Osteoblast (primary cell): ENCODE measurements around the gene MPST. TPM values are rescaled to one million over a fixed set of nuclear protein-coding genes. Genes with fewer than 3 reads are reported as not detected.

Source experiments
- DNase-seq: peaks from one replicate; pipeline ENCODE4 v3.0.0; 2011; ENCODE audit warnings: low spot score, mixed read lengths; ENCODE audit not compliant: insufficient read length; ENCODE audit errors: missing footprints
- H2AFZ ChIP-seq: 2 replicates; pipeline ENCODE4 v1.6.0; 2011; ENCODE audit warnings: mild to moderate bottlenecking, low read length
- H3K27ac ChIP-seq: 2 replicates; pipeline ENCODE4 v1.5.1; 2011; ENCODE audit warnings: mild to moderate bottlenecking, low read depth, low read length, moderate library complexity
- H3K27me3 ChIP-seq: 2 replicates; pipeline ENCODE4 v1.6.0; 2012; ENCODE audit warnings: mild to moderate bottlenecking, control low read depth, inconsistent platforms, low read length, moderate library complexity; ENCODE audit not compliant: insufficient read depth
- H3K36me3 ChIP-seq: 2 replicates; pipeline ENCODE4 v1.5.1; 2011; ENCODE audit warnings: mild to moderate bottlenecking, low read length, control low read depth, moderate library complexity; ENCODE audit not compliant: insufficient read depth
- H3K4me1 ChIP-seq: 2 replicates; pipeline ENCODE4 v1.5.1; 2011; ENCODE audit warnings: mild to moderate bottlenecking, low read length, control low read depth, moderate library complexity; ENCODE audit not compliant: insufficient read depth
- H3K4me2 ChIP-seq: 2 replicates; pipeline ENCODE4 v1.6.0; 2011; ENCODE audit warnings: mild to moderate bottlenecking, low read length; ENCODE audit not compliant: insufficient read depth
- H3K4me3 ChIP-seq: fragments of 200-600 bp; sonication (generic); 3 replicates; pipeline ENCODE4 v1.5.1; 2012; ENCODE audit warnings: mild to moderate bottlenecking, low read length, inconsistent platforms; ENCODE audit not compliant: insufficient read depth
- H3K79me2 ChIP-seq: 2 replicates; pipeline ENCODE4 v1.6.0; 2012; ENCODE audit warnings: mild to moderate bottlenecking, low read length, control low read depth, inconsistent platforms; ENCODE audit not compliant: insufficient read depth
- H3K9me3 ChIP-seq: 2 replicates; pipeline ENCODE4 v1.5.1; 2011; ENCODE audit warnings: low read depth, low read length, control low read depth
- H4K20me1 ChIP-seq: 2 replicates; pipeline ENCODE4 v1.6.0; 2012; ENCODE audit warnings: mild to moderate bottlenecking, low read length, control low read depth; ENCODE audit not compliant: insufficient read depth
- CTCF ChIP-seq: IDR thresholded peaks from 2 replicates; pipeline ENCODE4 v1.5.1; 2011; ENCODE audit warnings: mild to moderate bottlenecking, low read depth, low read length, moderate library complexity; ENCODE audit errors: extremely low read depth
- total RNA-seq: library from RNA; depleted of rRNA; stranded (reverse); fragments of >200 nt; gene quantifications from 2 replicates; pipeline ENCODE4 v1.2.3, GENCODE V29; 2012

The MPST gene
- total RNA-seq, 1 donor, result 91.6 TPM

GRCh38 chr22:37061611-37062375, 42.3 kb downstream of the MPST start:
- H3K79me2 ChIP-seq, result no peaks in the 10 kb centered on the region
- no peak overlapping the region for H3K4me2 ChIP-seq
- H3K4me1 ChIP-seq, result no peaks in the 10 kb centered on the region
- no peak for TF ChIP-seq CTCF
- DNase-seq, result peak; percentile 81
- no peak overlapping the region for H3K4me3 ChIP-seq
- H3K27me3 ChIP-seq, result no peaks in the 10 kb centered on the region
- H3K27ac ChIP-seq, result no peak overlapping the region
- H3K36me3 ChIP-seq, result no peaks in the 10 kb centered on the region
- no peaks in the 10 kb centered on the region for H4K20me1 ChIP-seq
- no peak overlapping the region for H2AFZ ChIP-seq
- no peaks in the 10 kb centered on the region for H3K9me3 ChIP-seq

- H2AFZ ChIP-seq, result no peak overlapping the region
- H3K27ac ChIP-seq, result no peak overlapping the region
- no peaks in the 10 kb centered on the region for H3K36me3 ChIP-seq
- no peaks in the 10 kb centered on the region for H3K79me2 ChIP-seq
- no peak for TF ChIP-seq CTCF
- no peak overlapping the region for H3K4me2 ChIP-seq
- H3K9me3 ChIP-seq, result no peaks in the 10 kb centered on the region
- DNase-seq, result no peak
- H3K4me1 ChIP-seq, result no peaks in the 10 kb centered on the region
- H3K4me3 ChIP-seq, result no peak overlapping the region
- no peaks in the 10 kb centered on the region for H3K27me3 ChIP-seq
- no peaks in the 10 kb centered on the region for H4K20me1 ChIP-seq
Measured at GRCh38 chr22:37062376-37062675, 42.8 kb downstream of the MPST start.

- H3K9me3 ChIP-seq, result no peaks in the 10 kb centered on the region
- H3K27ac ChIP-seq, result no peak overlapping the region
- no peak overlapping the region for H3K4me3 ChIP-seq
- H3K79me2 ChIP-seq, result no peaks in the 10 kb centered on the region
- DNase-seq, result no peak
- no peak overlapping the region for H3K4me2 ChIP-seq
- H3K36me3 ChIP-seq, result no peaks in the 10 kb centered on the region
- peaks cover 3% of the 10 kb centered on the region for H3K27me3 ChIP-seq
- TF ChIP-seq CTCF, result no peak
- H4K20me1 ChIP-seq, result no peaks in the 10 kb centered on the region
- H2AFZ ChIP-seq, result no peak overlapping the region
- no peaks in the 10 kb centered on the region for H3K4me1 ChIP-seq
Measured at GRCh38 chr22:37062702-37063381, 43.3 kb downstream of the MPST start.

GRCh38 chr22:37063431-37064420, 44.2 kb downstream of the MPST start:
- Histone ChIP-seq H2AFZ (no peak overlapping the region), H3K4me3 (no peak overlapping the region), H3K4me1 (no peaks in the 10 kb centered on the region), H3K79me2 (no peaks in the 10 kb centered on the region), H3K27ac (no peak overlapping the region), H3K27me3 (peaks cover 12% of the 10 kb centered on the region), H4K20me1 (peaks cover 3% of the 10 kb centered on the region), H3K36me3 (no peaks in the 10 kb centered on the region), H3K4me2 (no peak overlapping the region), H3K9me3 (no peaks in the 10 kb centered on the region)
- TF ChIP-seq CTCF, result no peak
- DNase-seq, result peak; percentile 76
